ENCODE measurements around the gene ATAD2B. TPM values are rescaled to one million over a fixed set of nuclear protein-coding genes. Genes with fewer than 3 reads are reported as not detected.

The ATAD2B gene
- 10 to 100 TPM; 11.4 to 12.0 TPM for total RNA-seq

GRCh38 chr2:23926750-23927571, at the start of gene ATAD2B:
Gene ATAD2B (minus strand): TSS chr2:23927123. CDS start chr2:23926770, 353 bp downstream.

GRCh38 chr2:23939987-23940717, 13.2 kb upstream of the ATAD2B start, which contains the start of gene UBXN2A:
Gene UBXN2A (plus strand): TSS chr2:23940463. CDS start chr2:23958315, 17,852 bp downstream.

Other genes with a start within 250 kb of the ATAD2B start
- gene UBXN2A, start 13.3 kb upstream of the ATAD2B start, total RNA-seq, result 10 to 100 TPM; 12.0 to 15.5 TPM
- gene MFSD2B, start 83.0 kb upstream of the ATAD2B start, total RNA-seq, result under 1 TPM in 1 of 2 donors, not detected in 1; under 0.01 TPM
- gene WDCP, start 120.3 kb upstream of the ATAD2B start, total RNA-seq, result 10 to 100 TPM in 1 of 2 donors, 1 to 10 TPM in 1; 8.3 to 15.7 TPM
- 10 to 100 TPM in 1 of 2 donors, 1 to 10 TPM in 1; 4.5 to 10.7 TPM for gene FKBP1B, start 122.6 kb upstream of the ATAD2B start, total RNA-seq
- gene SF3B6, start 149.2 kb upstream of the ATAD2B start, total RNA-seq, result 100 to 1,000 TPM in 1 of 2 donors, 10 to 100 TPM in 1; 89.8 to 163 TPM
- gene TP53I3, start 157.7 kb upstream of the ATAD2B start, total RNA-seq, result 10 to 100 TPM; 35.3 to 44.7 TPM
- gene PFN4, start 196.2 kb upstream of the ATAD2B start, total RNA-seq, result 1 to 10 TPM in 1 of 2 donors, under 1 TPM in 1; 0.67 to 1.0 TPM
- 1 to 10 TPM; 3.7 to 4.5 TPM for gene FAM228B, start 196.3 kb upstream of the ATAD2B start, total RNA-seq
- under 1 TPM in 1 of 2 donors, not detected in 1; under 0.01 TPM for gene FAM228A, start 247.9 kb upstream of the ATAD2B start, total RNA-seq

Measured in melanocyte of skin (primary cell).